ENCODE measurements around the gene MELK.

Gene MELK

DNA sequence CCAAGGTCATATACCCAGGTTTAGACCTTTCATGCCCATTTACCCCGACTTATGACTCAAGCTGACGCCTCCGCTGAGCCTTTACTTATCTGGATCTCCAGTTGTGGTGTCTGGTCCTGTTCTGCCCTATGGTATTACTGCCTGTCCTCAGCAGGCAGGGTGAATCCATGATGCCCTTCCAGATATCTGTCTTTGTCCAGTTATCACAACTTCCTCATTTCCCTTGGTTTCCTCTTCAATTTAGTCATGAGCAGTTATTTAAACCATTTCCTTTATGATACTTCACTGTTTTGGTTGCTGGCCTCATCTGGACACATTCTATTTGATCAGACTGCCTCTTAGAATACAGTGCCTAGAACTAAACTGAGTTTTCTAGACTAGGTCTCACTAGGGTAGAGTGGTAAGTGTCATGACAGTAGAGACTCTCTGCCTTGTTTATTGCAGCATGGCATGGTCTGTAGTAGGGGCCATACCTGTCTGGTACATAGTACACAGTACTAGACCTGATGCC, 93.3 kb downstream of the MELK start:
- DNase-seq (ENCODE audit: low read depth in 1 of 2, low spot score in 1 of 2), result no peak

DNA sequence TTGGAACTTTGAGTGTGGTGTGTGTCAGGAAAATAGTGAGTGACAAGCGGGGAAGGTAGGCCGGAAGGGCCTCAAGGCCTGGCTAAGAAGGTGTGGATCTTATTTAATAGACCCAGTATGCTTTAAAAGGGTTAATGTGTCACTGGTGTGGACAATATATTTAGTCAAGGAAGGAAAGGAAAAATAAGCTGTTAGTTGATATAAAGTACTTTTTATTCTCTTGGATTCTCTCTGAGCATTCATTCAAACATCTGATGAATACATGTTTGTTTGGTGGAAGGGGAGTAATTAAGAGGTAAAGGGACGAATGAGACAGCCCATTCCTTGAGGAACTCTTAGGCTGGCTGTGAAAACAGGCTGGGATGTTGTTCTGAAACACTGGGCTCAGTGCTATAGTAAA, 98.9 kb downstream of the MELK start:
- DNase-seq (ENCODE audit: low read depth in 1 of 2, low spot score in 1 of 2), result no peak

DNA sequence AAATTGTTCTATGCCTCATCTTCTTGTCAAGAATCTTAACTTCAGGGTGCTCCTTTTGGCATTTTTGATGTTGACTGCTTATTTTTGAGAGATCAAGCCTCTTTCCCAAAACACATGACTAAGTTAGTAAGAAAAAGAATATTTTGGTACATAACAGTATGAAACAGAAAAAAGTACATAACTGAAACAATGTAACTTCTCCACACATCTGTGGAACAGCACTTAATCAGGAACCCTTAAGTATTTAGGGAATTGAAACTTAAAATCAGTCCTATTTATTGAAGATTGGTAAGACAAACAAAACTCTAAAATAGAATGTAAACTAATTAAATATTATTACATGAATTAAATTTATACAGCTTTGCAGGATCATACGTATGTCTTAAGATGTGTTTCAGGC, 103.4 kb downstream of the MELK start:
- DNase-seq (ENCODE audit: low read depth in 1 of 2, low spot score in 1 of 2), result no peak

DNA sequence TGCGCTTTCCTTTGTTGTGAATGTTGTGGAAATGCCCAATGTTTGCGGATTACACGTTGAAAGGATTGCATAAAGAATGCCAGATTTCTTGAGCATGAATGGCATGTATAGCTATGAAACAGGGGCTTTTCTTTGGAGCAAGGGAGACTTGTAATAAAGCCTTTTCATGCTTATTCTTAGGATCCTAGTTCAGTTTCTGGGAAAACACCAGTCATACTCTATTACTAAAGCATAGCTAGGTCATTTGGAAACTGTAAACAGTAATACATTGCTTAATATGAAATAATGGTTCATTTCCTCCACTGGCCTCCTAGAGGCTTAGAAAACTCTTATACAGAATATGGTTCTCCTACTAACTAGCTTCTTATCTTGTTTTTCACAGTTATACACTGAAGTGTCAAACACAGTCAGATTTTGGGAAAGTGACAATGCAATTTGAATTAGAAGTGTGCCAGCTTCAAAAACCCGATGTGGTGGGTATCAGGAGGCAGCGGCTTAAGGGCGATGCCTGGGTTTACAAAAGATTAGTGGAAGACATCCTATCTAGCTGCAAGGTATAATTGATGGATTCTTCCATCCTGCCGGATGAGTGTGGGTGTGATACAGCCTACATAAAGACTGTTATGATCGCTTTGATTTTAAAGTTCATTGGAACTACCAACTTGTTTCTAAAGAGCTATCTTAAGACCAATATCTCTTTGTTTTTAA, 104.2 kb downstream of the MELK start:
- DNase-seq (ENCODE audit: low read depth in 1 of 2, low spot score in 1 of 2), result no peak

DNA sequence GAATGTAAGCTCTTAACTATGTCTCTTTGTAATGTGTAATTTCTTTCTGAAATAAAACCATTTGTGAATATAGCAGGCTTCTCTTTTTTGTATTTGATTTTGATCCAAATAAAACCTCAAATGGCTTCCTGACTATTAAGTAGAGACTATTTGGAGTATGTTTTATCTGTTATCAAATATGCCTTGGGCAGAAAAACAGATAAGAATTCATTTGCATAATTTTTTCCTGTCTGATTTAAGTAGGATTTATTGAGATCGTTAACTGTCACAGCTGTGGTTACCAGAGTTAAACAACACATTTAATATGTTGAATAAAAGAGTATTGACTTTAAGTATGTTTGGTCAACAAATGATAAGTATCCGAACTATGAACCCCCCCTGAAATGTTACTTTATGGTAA, 104.9 kb downstream of the MELK start:
- no peak for DNase-seq (ENCODE audit: low read depth in 1 of 2, low spot score in 1 of 2)

DNA sequence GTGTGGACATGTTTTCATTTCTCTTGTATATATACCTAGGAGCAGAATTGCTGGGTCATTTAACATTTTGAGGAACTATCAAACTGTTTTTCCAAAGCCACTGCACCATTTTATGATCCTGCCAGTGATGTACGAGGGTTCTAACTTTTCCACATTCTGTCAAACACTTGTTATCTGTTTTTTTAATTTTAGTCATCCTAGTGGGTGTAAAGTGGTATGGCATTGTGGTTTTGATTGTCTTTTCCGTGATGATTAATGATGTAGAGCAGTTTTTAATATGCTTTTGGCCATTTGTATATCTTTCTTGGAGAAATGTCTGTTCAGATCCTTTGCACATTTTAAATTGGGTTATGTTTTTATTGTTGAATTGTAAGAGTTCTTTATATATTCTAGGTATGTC, 107.0 kb downstream of the MELK start:
- DNase-seq (ENCODE audit: low read depth in 1 of 2, low spot score in 1 of 2), result no peak

DNA sequence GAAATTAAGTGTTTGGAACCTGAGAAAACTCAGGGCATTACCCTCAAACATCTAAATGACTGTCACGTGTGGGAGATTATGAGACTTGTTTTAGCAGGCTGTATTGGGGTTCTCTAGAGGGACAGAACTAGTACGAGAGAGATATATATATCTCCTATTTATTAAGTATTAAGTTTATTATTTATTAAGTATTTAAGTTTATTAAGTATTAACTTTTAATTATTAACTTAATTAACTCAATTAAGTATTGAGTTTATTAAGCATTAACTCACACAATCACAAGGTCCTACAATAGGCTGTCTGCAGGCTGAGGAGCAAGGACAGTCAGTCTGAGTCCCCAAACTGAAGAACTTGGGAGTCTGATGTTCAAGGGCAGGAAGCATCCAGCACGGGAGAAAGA, 113.8 kb downstream of the MELK start:
- DNase-seq (ENCODE audit: low read depth in 1 of 2, low spot score in 1 of 2), result no peak

DNA sequence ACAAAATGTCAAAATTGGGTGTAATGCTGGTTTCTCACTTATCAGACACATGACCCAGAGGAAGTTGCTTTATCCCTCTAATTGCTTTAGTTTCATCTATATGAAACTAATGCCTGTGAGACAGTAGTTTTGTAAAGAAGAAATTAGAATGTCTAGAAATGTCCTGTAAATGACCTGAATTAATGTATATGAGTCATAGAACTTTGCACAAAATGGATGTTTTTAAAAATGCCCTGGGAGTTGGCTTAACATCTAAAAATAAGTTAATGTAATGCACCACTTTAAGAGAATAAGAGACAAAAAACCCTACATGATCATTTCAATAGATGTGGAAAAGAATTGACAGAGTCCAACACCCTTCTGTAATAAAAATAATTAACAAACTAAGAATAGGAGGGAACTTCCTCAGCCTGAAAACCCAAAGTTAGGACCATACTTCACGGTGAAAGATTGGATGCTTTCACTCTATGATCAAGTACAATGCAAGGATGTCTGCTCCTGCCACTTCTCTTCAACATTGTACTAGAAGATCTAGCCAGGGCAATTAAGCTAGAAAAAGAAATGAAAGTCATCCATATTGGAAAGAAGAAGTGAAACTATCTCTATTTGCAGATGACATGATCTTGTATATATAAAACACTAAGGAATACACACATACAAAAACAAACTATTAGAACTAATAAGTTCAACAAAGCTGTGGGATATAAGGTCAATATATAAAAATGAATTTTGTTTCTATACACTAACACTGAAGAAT, 117.9 kb downstream of the MELK start:
- DNase-seq (ENCODE audit: low read depth in 1 of 2, low spot score in 1 of 2), result no peak

DNA sequence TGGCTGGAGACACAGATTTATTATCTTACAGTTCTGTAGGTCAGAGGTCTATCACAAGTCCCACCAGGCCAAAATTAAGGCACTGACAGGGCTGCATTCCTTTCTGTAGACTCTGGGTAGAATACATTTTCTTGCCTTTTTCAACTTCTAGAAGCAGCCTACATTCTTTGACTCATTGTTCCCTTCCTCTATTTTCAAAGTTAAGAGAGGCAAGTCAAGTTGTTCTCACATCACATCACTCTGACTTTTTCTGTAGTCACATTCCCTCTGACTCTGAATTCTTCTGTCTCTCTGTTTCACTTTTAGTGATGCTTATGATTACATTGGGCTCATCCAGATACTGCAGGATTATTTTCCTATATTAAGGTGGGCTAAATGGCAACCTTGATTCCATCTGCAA, 119.0 kb downstream of the MELK start:
- no peak for DNase-seq (ENCODE audit: low read depth in 1 of 2, low spot score in 1 of 2)

DNA sequence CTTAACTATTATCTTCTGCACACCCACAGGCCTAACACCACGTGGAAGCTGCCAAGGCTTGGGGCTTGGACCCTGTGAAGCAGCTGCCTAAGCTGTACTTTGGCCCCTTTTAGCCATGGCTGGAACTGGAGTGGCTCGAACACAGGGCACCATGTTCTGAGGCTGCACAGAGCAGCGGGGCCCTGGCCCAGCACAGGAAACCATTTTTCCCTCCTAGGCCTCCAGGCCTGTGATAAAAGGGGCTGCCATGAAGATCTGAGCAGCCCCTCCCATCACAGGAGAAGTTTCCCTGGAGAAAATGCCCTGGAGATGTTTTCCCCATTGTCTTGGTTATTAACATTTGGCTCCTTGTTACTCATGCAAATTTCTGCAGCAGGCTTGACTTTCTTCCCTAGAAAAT, 126.3 kb downstream of the MELK start:
- DNase-seq (ENCODE audit: low read depth in 1 of 2, low spot score in 1 of 2), result no peak

DNA sequence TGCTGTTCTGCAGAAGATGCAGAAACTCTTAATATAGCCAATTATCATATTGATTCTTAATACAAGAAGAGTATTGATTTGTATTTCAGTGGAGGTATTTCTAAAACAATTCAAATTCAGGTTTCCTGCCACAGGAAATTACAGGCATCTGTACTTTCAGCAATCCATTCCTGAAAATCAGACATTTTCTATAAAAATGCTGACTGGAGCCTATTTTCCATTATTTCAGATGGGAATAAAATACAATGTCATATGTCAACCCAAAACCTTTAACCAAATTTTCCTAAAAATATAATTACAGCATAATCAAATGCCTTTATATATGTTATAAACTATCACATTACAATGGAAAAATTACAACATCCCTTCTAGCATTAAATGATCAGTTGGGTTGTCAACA, 131.5 kb downstream of the MELK start:
- no peak for DNase-seq (ENCODE audit: low read depth in 1 of 2, low spot score in 1 of 2)

DNA sequence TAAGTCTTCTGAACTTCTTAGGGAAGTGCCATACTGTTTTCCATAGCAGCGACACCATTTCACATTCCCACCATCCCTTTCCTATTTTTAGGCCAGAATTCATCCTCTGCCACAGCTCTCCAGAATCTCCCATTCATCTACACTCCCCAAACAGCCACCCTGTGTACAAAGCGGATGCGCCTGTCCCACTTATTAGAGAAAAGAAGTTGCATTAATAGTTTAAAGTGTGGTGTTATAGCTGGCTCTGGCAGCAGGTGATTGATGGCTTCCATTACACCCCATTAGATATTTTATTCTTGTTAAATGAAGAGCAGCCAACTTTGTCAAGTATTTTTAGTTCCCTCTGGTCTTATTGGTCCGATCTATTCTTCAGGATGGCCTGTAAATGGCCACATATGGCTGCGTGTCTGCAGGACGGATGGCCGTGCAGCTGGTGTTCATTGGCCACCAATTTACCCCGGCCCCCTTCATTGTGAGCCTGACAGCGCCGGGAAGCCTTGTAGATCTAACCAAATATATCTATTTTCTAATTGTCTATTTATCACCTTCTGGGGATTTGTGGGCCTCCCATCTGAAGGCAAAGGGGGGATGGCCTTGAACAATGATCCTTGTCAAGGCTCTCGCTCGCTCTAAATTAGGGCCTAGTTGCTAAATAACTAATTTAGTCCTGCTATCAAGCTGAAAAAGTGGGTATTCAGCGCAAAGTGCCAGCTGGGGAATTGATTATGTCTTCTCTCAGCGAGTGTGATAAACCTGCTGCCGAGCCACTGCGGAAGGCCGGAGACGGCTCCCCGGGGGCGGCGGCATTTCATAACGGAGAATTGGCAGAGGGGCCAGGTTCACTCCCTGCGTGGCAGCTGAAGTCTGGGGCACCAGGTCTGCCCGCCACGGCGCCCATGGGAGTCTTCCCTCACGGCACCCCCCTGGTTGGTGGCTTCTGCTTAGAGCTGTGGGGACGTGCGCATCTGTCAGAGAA, 141.1 kb downstream of the MELK start:
- DNase-seq (ENCODE audit: low read depth in 1 of 2, low spot score in 1 of 2), result no peak

DNA sequence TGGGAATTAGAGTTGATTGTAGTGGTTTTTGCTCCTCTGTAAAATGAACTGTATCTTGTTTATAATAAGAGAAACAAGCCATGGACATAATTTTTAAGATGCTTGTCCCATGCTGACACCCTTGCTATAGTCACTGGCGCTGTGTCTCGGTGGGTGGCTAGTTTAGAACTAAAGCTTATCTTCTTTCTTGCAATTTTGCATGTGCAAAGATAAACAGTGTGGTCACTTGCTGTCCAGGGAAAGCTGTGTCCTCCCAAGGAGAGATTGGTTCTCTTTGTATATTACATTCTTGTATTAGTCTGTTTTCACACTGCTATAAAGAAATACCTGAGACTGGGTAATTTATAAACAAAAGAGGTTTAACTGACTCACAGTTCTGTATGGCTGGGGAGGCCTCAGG, 143.8 kb downstream of the MELK start:
- no peak for DNase-seq (ENCODE audit: low read depth in 1 of 2, low spot score in 1 of 2)

DNA sequence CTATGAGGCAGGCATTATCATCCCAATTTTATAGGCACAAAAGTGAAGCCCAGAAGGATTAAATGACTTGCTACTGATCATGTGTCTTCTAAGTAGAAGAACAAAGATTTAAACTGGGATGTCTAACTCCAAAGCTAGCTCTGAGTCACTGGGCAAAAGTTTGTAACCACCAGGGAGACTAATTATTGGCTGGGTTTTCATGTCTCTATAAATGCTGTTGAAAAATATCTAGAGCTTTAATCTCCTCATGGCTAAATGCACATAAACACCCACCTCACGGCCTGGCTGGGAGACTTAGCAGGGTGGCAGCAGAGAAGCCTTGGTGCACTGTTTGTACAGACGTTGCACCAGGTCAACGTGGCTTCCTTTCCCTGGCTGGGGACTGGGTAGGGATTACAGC, 144.6 kb downstream of the MELK start:
- no peak for DNase-seq (ENCODE audit: low read depth in 1 of 2, low spot score in 1 of 2)

DNA sequence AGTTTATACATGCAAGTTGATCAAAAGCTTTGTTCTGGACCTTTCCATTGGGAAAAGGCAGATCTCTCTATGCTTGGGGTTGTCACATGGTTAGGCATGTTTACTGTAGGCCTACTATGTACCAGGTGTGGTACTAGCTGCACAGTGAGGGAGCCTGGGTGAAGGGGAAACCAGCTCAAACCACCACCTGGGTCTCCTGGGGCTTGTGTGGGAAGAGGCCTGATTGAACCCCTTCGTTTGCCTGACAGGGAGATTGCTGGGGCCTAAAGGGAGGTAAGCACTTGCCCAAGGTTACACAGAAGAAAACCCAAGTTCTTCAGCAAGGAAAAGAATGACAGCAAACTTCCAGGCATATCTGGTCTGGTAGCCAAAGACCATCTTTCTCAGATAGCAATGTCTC, 145.9 kb downstream of the MELK start:
- no peak for DNase-seq (ENCODE audit: low read depth in 1 of 2, low spot score in 1 of 2)

DNA sequence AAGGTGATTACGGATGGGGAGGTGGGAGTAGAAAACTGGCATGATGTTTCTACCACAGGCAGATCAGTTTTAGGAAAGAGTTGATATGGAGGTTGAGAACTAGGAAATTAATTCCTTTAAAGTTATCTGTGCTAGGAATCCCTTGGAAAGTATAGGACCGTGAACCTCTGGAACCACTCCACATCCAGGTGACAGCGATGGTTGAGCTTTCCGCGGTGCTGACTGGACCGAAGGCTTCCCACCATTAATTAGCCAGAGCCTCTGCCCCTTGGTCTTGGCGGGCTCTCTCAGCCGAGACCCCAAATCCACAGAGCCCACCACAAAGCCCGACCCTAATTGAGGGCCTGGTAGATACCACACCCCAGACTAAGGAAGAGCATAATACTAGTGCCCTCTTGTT, 147.3 kb downstream of the MELK start:
- DNase-seq (ENCODE audit: low read depth in 1 of 2, low spot score in 1 of 2), result no peak

DNA sequence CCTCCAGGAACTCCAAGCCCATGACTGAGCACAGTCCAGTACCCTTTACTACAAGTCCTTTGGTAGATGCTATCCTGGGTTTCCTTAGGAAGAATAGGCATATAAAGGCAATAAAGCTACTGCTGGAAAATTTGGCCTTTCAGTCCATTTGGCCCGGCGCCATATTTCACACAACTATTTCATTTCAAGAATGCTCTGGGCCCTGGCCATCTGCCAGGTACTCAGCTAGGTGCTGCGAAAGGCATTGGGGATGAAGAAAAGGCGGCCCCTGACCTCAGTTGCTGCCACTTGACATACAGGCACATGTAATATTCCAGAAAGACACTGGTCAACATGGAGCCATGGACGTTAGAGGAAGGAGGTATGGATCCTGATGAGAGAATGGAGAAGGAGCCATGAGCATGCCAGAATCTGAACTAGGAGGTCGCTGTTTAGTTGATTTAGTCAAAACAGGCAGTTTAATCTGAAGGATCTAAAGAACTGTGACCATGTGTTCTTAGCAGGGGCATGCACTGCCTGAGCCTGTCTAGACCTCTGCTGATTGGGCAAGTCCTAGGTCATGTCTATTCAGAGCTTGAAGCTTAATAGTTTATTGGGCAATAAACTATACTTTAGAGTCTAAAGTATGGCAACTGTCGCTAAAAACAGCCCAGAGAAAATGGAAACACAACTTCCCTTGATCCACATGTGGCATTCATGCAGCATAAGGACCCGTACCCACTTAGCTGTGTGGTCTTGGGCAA, 149.3 kb downstream of the MELK start:
- DNase-seq (ENCODE audit: low read depth in 1 of 2, low spot score in 1 of 2), result no peak

DNA sequence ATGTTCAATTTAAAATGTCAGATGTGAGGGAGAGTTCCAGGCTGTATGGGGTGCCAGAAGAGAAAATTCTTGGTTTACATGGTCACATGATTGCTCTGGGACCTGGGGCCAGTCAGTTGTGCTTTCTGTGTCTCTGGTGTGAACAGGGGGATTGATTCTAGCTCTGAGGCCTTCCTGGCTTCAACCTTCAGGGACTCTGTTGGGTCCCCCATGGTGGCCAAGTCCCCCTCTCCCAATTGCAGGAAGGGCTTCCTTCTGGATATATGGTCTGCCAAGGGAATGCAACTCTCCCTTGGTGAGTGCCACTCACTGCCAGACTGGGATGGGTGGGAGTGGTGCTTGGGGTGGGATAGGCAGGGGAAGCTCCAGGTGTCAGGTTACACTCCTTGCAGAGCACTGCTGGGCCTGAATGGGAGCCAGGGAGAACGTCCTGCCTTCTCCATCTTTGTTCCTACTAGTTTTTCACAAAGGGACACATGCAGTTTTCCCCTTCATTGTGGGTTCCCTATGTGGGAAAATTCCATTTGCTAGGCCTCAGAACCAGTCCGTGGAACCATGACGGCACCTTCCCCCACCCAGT, 153.2 kb downstream of the MELK start:
- DNase-seq (ENCODE audit: low read depth in 1 of 2, low spot score in 1 of 2), result no peak
